Skeletal muscle satellite cell (primary cell): Measurements from ENCODE around the gene SNTA1.
A peak's percentile ranks its signal among the peaks of the same experiment; 100 is the strongest.

Experiments used
- H3K27me3 ChIP-seq: 2 replicates; pipeline ENCODE4 v1.7.0; 2013; ENCODE audit warnings: low read length; ENCODE audit not compliant: control insufficient read depth, insufficient read depth
- H3K36me3 ChIP-seq: 2 replicates; pipeline ENCODE4 v1.7.0; 2013; ENCODE audit warnings: mild to moderate bottlenecking, control low read depth, low read length; ENCODE audit not compliant: insufficient read depth
- H3K4me1 ChIP-seq: 2 replicates; pipeline ENCODE4 v1.7.0; 2013; ENCODE audit warnings: low read length; ENCODE audit not compliant: control insufficient read depth, insufficient read depth
- H3K4me2 ChIP-seq: 2 replicates; pipeline ENCODE4 v1.7.0; 2013; ENCODE audit warnings: mild to moderate bottlenecking, low read length
- H3K4me3 ChIP-seq: 2 replicates; pipeline ENCODE4 v1.7.0; 2013; ENCODE audit warnings: low read length
- H3K9ac ChIP-seq: 2 replicates; pipeline ENCODE4 v1.7.0; 2013; ENCODE audit warnings: mild to moderate bottlenecking, low read depth, low read length, moderate library complexity
- H3K9me3 ChIP-seq: replicated peaks from 2 replicates; pipeline ENCODE4 v1.7.0; 2013; ENCODE audit warnings: mild to moderate bottlenecking, control low read depth, low read length

Gene SNTA1

DNA sequence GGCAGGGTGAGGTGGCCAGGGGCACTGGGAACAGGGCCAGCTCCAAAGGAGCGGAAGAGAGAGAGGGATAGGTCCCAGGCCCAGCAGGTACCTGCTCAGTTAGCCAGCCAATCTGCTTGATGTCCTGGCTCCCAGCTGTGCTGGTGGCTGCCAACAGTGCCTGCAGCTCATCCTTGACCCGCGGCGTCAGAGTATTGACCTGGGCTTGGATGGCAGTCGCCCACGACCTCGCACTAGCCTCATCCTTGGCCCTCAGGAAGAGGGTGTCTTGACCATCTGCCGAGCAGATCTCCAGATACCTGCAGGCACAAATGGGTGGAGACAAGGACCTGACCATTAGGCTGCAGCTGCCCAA is 31.1 kb downstream of the SNTA1 start:
- Histone ChIP-seq H3K9me3 (no peaks in the 10 kb centered on the region), H3K36me3 (peaks cover 15% of the 10 kb centered on the region), H3K9ac (no peak overlapping the region), H3K27me3 (no peaks in the 10 kb centered on the region), H3K4me3 (no peak overlapping the region), H3K4me2 (no peak overlapping the region), H3K4me1 (no peaks in the 10 kb centered on the region)

- Histone ChIP-seq H3K36me3 (peaks cover 15% of the 10 kb centered on the region), H3K4me2 (no peak overlapping the region), H3K27me3 (no peaks in the 10 kb centered on the region), H3K9ac (no peak overlapping the region), H3K4me3 (no peak overlapping the region), H3K4me1 (no peaks in the 10 kb centered on the region), H3K9me3 (no peaks in the 10 kb centered on the region)
These were observed 31.7 kb downstream of the SNTA1 start for GRCh38 chr20:33411711-33412483.

DNA sequence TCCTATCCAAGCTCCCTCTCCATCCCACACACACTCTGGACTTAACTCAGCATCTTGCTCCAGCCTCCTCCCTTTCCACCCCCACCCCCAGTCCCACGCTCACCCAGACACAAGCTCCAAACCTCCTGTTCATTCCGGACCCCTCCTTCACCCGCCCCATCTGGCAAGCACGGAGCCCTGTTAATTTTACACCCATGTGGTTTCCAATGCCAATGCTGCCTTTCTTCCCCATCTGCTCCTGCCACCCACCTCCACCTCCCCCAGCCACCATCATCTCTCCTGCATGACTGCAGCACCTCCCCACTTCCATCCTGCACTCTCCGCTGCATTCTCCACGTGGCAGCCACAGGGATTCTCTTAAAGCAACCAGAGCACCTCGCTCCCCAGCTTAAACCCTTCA is 32.3 kb downstream of the SNTA1 start:
- Histone ChIP-seq H3K27me3 (no peaks in the 10 kb centered on the region), H3K9me3 (no peaks in the 10 kb centered on the region), H3K9ac (no peak overlapping the region), H3K4me3 (no peak overlapping the region), H3K36me3 (peaks cover 15% of the 10 kb centered on the region), H3K4me2 (no peak overlapping the region), H3K4me1 (no peaks in the 10 kb centered on the region)

DNA sequence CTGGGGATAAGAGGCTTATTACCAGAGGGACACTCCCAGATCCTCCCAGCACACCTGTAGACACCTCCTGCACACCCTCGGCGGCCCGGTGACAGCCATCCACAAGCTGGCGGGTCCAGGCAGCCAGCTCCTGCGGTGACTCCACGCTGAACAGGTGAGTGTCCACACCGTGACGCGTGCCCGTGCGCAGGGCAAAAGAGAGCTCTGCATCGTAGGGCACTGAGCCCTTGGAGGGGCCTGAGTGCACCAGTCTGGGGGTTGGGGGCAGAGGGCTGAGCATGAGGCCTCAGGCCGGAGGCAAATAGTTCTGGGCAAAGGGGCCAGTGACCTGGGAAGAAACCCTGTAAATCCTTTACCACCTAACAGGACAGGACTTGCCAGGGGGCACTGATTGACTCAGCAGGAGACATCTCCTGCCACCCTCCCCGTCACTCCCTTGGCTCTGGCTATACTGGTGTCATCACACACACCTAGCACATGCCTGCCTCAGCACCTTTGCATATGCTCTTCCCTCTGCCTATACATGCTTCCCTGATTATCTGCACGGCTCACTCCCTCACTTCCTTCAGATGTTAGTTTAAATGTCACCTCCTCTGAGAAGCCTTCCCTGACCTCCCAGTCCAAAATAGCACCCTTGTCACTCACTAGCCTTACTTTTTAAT is 33.4 kb downstream of the SNTA1 start:
- Histone ChIP-seq H3K9me3 (no peaks in the 10 kb centered on the region), H3K4me2 (no peak overlapping the region), H3K27me3 (no peaks in the 10 kb centered on the region), H3K9ac (no peak overlapping the region), H3K36me3 (peaks cover 15% of the 10 kb centered on the region), H3K4me1 (no peaks in the 10 kb centered on the region), H3K4me3 (no peak overlapping the region)

- no peaks in the 10 kb centered on the region for H3K9me3 ChIP-seq
- no peak overlapping the region for H3K4me2 ChIP-seq
- H3K36me3 ChIP-seq, result peaks cover 15% of the 10 kb centered on the region
- H3K4me3 ChIP-seq, result no peak overlapping the region
- no peak overlapping the region for H3K9ac ChIP-seq
- H3K27me3 ChIP-seq, result no peaks in the 10 kb centered on the region
- H3K4me1 ChIP-seq, result no peaks in the 10 kb centered on the region
These were observed 34.6 kb downstream of the SNTA1 start for GRCh38 chr20:33408716-33409654.

GRCh38 chr20:33408313-33408712 is 35.2 kb downstream of the SNTA1 start:
- no peak overlapping the region for H3K9ac ChIP-seq
- no peak overlapping the region for H3K4me3 ChIP-seq
- H3K9me3 ChIP-seq, result no peaks in the 10 kb centered on the region
- H3K27me3 ChIP-seq, result no peaks in the 10 kb centered on the region
- no peaks in the 10 kb centered on the region for H3K4me1 ChIP-seq
- peaks cover 15% of the 10 kb centered on the region for H3K36me3 ChIP-seq
- no peak overlapping the region for H3K4me2 ChIP-seq

DNA sequence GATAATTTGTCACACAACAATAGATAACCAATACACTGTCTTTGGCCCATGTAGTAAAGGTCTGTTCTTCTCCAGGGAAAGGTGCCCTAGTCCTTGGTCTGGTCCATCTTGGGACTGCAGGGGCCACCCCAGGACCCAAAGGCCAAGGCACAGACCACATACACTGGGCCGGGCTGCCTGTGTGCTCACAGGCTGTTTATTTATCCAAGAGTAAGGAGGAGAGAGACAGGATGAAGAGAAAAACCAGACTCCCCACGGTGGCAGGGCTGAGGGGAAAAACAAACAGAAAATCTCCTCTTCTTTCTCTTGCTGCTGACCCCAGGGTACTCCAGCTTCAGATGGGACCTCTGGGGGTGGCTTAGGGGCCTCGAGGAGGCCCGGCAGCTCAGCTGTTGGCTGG is 35.8 kb downstream of the SNTA1 start:
- Histone ChIP-seq H3K9ac (no peak overlapping the region), H3K4me1 (no peaks in the 10 kb centered on the region), H3K9me3 (no peaks in the 10 kb centered on the region), H3K36me3 (peaks cover 15% of the 10 kb centered on the region), H3K4me2 (no peak overlapping the region), H3K27me3 (no peaks in the 10 kb centered on the region), H3K4me3 (no peak overlapping the region)

GRCh38 chr20:33407251-33407650 is 36.3 kb downstream of the SNTA1 start:
- Histone ChIP-seq H3K9ac (no peak overlapping the region), H3K36me3 (peaks cover 15% of the 10 kb centered on the region), H3K4me1 (peaks cover 1% of the 10 kb centered on the region), H3K4me3 (no peak overlapping the region), H3K27me3 (no peaks in the 10 kb centered on the region), H3K4me2 (no peak overlapping the region), H3K9me3 (no peaks in the 10 kb centered on the region)

- peaks cover 13% of the 10 kb centered on the region for H3K4me1 ChIP-seq
- no peaks in the 10 kb centered on the region for H3K9me3 ChIP-seq
- H3K4me2 ChIP-seq, result no peak overlapping the region
- no peak overlapping the region for H3K9ac ChIP-seq
- no peak overlapping the region for H3K4me3 ChIP-seq
- H3K36me3 ChIP-seq, result peaks cover 6% of the 10 kb centered on the region
- no peaks in the 10 kb centered on the region for H3K27me3 ChIP-seq
These were observed 39.3 kb downstream of the SNTA1 start for GRCh38 chr20:33404281-33404680.

- no peaks in the 10 kb centered on the region for H3K9me3 ChIP-seq
These were observed 41.6 kb downstream of the SNTA1 start for GRCh38 chr20:33401921-33402369.

DNA sequence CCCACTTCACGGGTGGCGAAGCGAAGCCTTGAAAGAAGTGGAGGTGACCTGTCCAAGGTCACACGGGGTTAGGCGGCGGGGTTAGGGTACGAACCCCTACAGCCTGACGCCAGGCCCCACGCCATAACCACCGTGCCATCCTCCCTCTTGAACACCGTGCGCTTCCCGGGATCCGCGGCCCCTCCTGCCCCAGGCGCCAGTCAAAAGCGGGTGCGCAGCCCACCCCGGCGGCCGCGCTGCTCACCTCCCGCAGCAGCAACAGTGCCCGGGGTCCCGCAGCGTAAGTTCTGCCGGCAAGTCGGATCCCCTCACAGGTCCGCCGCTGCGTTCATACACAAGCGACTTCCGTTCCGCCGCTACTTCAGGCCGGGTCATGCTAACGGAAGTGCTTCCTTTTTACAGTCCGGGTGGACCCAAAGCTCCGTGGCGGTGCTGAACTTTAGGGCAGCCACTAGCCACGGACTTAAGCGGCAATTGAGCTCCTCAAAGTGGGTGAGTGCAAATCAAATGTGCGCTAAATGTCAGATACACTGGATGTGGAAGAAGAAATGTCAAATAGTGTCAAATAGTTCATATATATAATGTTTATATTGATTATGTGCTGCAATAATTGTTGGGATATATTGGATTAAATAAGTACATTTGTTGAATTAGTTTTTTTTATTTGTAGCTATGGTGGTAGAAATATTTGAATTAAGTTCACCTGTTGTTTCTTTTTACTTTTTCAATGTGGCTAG is 42.2 kb downstream of the SNTA1 start, which contains the start of gene CDK5RAP1:
TSS of gene CDK5RAP1 (minus strand) at position 336 of the 737 bp plus-strand sequence. CDS start 4,455 bp downstream, outside the sequence.
- Histone ChIP-seq H3K27me3 (no peaks in the 10 kb centered on the region), H3K4me2 (peak within 1 kb of the TSS; percentile 83), H3K9me3 (no peaks in the 10 kb centered on the region), H3K4me3 (peak within 1 kb of the TSS; percentile 86), H3K4me1 (peaks cover 13% of the 10 kb centered on the region), H3K9ac (peak within 1 kb of the TSS; percentile 91), H3K36me3 (no peaks in the 10 kb centered on the region)

More at GRCh38 chr20:33401921-33402369, 41.6 kb downstream of the SNTA1 start:
- H3K27me3 ChIP-seq, result no peaks in the 10 kb centered on the region
- H3K9ac ChIP-seq, result peak overlapping the region; percentile 91
- peak overlapping the region; percentile 83 for H3K4me2 ChIP-seq
- H3K4me3 ChIP-seq, result peak overlapping the region; percentile 86
- H3K4me1 ChIP-seq, result peaks cover 13% of the 10 kb centered on the region
- no peaks in the 10 kb centered on the region for H3K36me3 ChIP-seq
